GM12874 (cell line): ENCODE measurements around the gene KLF13.

Experiments
- CTCF ChIP-seq: IDR thresholded peaks from 2 replicates; pipeline ENCODE4 v1.5.1; 2011; ENCODE audit warnings: low read depth, mild to moderate bottlenecking, control low read depth, low read length, moderate library complexity; ENCODE audit not compliant: insufficient read depth

KLF13 gene

GRCh38 chr15:31400222-31400927 is 73.7 kb downstream of the KLF13 start:
- no peak for TF ChIP-seq CTCF

- no peak for TF ChIP-seq CTCF
Observed at GRCh38 chr15:31401282-31401681, 74.6 kb downstream of the KLF13 start.

- TF ChIP-seq CTCF, result no peak
Observed at GRCh38 chr15:31402003-31402402, 75.4 kb downstream of the KLF13 start.

- no peak for TF ChIP-seq CTCF
Observed at GRCh38 chr15:31402511-31403056, 75.9 kb downstream of the KLF13 start.

- no peak for TF ChIP-seq CTCF
Observed at GRCh38 chr15:31403096-31403495, 76.5 kb downstream of the KLF13 start.

- no peak for TF ChIP-seq CTCF
Observed at GRCh38 chr15:31403606-31404005, 77.0 kb downstream of the KLF13 start.

- TF ChIP-seq CTCF, result no peak
Observed at GRCh38 chr15:31404345-31404744, 77.7 kb downstream of the KLF13 start.
